IPS-11a (cell line): Measurements from ENCODE around the gene TWIST1.

Experiments
- H3K4me3 ChIP-seq: one replicate; pipeline ENCODE4 v1.5.1; 2013; ENCODE audit warnings: low read depth, low read length, control low read depth

TWIST1 gene

DNA sequence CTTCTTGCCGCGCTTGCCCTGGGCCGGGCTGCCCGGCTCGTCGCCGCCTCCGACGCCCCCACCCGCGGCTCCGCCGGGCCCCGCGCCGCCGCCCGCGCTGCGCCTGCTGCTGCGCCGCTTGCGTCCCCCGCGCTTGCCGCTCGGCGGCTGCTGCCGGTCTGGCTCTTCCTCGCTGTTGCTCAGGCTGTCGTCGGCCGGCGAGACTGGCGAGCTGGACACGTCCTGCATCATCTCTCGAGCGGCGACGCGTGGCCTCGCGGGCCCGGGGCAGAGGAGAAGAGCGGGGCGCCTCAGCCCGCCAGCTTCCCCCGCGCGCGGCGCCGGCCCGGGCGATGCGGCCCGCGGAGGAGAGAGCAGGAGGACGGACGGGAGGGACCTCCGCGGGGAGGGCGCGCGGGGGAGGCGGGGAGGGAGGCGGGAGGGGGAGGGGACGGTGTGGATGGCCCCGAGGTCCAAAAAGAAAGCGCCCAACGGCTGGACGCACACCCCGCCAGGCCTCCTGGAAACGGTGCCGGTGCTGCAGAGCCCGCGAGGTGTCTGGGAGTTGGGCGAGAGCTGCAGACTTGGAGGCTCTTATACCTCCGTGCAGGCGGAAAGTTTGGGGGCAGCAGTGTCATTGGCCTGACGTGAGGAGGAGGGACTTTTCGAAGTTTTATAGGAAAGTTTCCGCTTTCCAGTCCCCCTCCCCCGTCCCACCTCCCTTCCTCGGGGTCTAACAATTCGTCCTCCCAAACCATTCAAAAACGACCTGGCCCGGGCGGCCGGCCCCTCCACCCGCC, at the start of gene TWIST1:
TSS of gene TWIST1 (minus strand) at position 546 of the 779 bp plus-strand sequence. CDS start at position 231, 315 bp downstream.
- H3K4me3 ChIP-seq = peak within 1 kb of the TSS; percentile 61

DNA sequence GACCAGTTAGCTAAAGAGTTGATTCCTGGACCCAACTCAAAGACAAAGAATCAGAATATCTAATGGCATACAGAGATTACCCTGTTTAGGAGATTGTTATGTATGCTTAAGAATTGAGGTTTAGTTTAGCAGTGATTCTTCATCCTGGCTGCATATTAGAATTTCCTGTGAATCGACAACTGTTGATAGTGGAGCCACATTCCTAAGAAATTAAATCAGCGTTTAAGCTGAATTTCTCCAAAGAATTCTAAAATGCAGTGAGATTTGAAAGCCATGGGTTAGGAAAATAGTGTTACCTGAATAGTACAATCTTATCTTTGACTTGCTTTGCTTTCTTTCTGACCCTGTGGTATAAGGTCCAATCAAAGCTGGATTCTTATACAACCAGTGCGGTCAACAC, 44.2 kb upstream of the TWIST1 start:
- H3K4me3 ChIP-seq = no peak overlapping the region

- H3K4me3 ChIP-seq = no peak overlapping the region
These were observed 29.3 kb upstream of the TWIST1 start for GRCh38 chr7:19146699-19147098.

GRCh38 chr7:19145434-19146115, 28.1 kb upstream of the TWIST1 start:
- no peak overlapping the region for H3K4me3 ChIP-seq

DNA sequence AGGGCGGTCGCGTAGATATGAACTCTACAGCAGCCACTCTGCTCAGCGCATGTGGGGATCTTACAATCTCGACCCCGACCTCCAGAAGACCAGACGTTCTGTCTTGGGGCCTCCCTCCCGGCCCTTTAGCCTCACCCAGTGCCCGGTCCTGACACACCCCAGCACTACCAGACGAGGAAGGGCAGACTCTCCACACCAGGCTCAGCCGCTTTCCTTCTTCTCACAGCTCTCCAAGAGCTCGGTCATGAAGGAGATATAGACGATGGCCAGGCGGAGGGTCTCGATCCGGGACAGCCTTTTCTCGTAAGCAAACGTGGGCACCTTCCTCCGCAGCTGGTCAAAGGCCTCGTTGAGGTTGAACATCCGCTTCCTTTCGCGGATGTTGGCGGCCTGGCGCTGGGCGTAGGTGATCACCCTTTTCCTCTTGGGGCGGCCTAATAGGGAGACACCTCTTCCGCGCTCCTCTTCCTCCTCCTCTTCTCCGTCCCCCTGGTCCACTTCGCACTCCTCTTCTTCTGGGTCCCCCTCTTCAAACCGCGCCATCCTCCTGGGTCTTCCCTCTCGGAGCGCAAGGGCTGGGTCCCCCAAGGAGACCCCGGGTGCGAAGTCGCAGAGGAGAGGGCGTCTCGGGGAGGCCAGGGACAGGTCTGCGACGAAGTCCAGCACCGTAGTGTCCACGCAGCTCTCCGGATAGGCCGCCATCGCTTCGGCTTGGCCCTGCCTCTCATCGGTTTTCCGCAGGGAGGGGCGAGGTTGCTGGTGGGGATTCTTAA, 27.4 kb upstream of the TWIST1 start, which contains the start of gene FERD3L:
TSS of gene FERD3L (minus strand) at position 761 of the 773 bp plus-strand sequence. CDS start at position 702, 59 bp downstream.
- H3K4me3 ChIP-seq = peak within 1 kb of the TSS; percentile 18

DNA sequence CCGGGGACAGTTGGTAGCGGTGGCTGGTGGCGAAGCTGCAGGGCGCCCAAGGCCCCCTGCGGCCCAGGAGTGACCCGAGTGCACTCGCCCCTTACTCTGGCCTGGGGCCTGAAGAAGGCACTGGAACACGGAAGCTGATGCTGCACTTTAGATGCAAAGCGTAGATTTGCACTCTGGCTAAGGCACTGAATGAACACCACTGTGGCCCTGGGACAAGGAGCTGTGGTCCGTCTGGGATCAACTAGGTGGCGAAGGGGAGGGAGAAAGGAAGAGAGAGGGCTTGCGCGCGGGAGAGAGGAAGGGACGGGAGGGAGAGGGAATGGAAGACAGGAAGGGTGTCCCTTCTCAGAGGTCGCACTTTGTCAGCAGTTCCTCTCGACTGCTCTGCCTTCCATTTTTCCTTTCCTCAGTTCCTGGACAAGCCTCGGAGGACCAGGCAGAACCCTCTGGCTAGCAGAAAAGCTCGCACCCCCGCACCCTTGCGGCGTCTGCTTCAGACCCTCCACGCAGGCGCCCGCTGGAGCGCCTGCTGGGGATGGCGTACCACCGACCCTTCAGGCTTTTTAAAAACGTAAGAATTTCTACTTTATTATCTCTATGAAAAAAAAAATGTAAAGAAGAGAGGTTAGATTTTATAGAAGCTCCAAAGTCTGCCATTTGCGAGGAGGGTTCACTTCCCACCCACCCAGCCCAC, 26.6 kb upstream of the TWIST1 start:
- peak overlapping the region; percentile 57 for H3K4me3 ChIP-seq

GRCh38 chr7:19139706-19140327, 22.4 kb upstream of the TWIST1 start:
- H3K4me3 ChIP-seq = no peak overlapping the region

DNA sequence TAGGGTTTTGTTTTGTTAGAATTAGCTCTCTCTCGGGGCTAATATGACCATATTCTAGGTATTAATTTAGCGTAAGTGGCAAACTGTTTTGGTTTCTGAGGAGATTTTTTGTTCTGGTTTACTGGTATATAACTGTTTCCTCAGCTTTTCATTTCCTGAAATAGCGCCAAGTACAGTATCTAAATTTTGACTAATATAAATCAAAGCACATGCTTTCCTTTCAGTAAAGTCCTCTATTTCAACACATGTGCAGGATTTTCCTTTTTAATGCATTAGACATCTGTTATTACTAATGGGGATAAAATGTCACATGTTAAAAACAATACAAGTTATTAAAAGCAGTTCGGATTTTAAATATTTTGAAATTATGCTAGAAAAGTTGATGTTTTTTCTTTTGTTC, 16.4 kb upstream of the TWIST1 start:
- no peak overlapping the region for H3K4me3 ChIP-seq

DNA sequence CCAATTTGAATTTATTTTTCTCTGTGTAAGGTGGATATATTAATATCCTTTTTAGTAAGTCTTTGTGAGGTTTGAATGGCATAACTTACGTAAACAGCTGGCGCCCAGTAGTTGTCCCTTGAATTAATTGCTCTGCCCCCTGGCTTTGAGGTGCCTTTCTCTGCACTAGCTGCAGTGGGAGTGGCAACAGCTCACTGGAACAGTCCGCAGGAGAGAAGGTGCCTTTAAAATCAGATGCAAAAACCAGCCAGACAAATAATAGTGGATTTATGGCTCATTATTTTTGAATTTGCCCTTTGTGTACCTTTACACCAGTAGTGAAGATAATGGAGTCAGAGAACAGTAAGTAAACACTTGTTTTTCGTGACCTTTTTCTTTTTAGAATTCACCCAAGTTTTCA, 16.0 kb upstream of the TWIST1 start:
- H3K4me3 ChIP-seq = no peak overlapping the region

DNA sequence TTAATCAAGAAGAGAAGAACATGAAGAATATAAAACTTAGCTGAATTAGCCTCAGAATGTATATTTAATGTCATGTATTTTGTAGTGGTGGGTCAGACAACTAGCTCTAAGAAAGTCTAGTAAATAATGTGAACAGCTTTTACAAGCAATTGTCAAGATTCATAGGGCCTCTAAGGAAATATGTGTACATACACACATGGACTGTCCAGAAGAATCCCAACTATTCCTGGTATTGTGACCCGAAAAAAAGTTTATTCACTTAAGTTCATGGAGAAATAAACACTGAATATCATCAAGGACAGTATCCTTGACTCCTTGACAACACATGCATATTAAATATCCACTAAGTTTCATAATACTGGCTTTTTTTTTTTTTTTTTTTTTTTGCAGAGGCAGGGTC, 11.4 kb upstream of the TWIST1 start:
- no peak overlapping the region for H3K4me3 ChIP-seq

DNA sequence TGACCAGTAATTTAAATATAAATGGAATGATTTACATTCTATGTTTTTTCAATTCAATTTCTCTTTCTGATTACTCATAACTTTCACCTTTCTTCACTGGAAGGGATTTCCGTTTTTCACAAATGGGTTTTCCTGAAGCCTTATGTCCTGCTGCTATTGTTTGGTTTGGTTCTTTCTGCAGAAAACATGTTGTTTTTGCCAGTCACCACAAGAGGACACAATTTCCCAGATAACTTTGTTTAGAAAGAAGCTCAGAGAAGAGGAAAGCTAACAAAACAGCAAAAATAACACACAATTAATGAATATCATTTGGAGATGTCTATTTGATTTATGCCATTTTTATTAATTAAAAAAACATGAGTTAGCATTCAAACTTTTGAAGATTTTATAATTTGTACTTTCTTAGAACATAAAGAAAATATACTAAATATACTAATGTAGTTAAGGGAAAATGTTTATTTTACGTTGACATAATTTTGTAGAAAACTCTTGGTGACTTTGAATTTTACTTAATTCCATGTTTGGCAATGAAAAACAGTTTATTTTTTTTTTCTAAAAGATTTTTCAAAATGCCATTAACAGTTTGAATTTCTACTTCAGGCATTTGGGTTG, 4.6 kb upstream of the TWIST1 start:
- H3K4me3 ChIP-seq = no peak overlapping the region

- H3K4me3 ChIP-seq = no peak overlapping the region
These were observed 2.5 kb upstream of the TWIST1 start for GRCh38 chr7:19119870-19120486.

DNA sequence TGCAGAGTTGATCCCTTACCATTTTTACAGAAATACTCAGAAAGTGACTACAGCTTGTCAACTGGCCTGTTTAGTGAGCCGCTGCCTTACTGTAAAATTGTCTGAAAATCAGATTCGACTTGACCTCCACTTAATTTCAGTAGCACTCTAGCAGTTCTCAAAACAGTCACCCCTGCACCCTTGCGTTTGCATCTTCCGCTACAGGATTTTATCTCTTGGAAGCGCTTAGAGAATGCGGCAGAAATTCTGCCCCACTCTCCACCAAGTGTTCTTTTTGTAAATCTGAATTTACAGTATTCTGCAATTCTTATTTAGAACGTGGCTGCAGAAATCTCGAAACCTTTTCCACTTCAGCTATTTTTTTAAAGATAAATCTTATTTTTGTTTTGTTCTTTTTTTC, 1.9 kb upstream of the TWIST1 start:
- no peak overlapping the region for H3K4me3 ChIP-seq

DNA sequence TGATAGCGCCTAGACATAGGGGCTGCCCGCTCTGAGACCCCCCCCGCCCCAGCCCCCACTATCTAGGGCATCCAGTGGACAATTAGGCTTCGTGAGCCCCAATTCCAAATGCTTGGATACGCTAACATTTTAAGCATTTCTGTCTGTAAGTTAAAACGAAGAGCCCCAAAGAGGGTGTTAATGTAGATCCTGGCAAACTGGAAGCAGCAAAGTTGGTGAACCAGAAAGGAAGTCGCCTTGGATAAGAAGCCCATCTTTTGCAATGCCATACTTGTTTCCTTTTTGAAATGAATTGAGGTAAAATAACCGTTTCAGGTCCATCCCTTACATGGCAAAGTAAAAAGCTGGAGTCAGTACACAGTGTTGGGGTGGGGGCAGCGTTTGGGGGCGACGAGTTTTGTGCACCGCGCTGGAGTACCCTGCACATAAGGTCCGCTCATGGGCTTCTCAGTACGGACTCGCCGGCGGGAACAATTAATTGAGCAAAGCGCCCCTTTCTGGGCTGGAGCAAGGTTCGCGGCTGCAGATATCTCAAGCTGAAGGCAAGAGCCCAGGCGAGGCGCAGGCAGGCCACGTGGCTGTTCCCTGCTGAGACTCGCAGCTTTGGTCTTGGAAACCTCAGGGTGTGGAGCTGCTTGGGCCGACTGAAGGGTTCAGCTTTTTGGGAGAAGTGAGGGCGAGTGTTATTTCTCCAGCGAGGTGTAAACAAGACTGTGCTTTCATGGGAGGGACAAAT, 1.4 kb upstream of the TWIST1 start:
- H3K4me3 ChIP-seq = no peak overlapping the region

DNA sequence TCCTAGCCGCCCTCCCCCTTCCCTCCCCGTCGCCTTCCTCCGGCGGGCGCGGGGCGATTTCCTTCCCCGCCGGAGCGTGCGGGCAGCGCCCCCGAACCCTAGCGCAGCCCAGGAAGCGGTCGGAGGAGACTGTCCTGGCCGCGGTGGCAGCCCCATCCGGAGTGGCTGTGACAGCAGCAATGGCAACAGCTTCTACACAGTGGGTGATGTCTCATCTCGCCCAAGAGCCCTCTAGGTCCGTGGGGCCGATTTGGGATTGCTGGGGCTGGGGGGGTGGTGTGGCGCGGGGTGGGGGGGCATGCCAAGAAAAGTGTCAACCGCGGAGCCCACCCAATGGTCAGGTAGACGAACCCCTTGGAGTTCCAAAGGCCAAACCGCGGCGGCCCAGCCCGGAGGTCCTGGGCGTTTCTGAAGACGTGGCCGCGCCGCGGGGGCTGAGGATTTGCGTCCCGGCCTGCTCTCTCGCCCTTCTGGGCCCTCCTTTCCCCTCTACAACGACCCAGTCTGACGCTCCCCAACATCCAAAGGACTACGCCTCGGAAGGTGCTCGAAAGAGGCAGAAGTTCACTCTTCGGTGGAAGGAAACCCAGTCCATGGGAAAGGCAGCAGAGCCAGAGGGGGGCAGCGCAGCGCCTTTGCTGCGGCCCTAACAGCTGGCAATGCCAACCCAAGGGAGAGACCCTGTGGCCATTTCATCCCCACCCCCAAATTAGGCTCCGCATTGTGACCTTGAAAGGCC, 603 bp upstream of the TWIST1 start:
- H3K4me3 ChIP-seq = peak overlapping the region; percentile 30

DNA sequence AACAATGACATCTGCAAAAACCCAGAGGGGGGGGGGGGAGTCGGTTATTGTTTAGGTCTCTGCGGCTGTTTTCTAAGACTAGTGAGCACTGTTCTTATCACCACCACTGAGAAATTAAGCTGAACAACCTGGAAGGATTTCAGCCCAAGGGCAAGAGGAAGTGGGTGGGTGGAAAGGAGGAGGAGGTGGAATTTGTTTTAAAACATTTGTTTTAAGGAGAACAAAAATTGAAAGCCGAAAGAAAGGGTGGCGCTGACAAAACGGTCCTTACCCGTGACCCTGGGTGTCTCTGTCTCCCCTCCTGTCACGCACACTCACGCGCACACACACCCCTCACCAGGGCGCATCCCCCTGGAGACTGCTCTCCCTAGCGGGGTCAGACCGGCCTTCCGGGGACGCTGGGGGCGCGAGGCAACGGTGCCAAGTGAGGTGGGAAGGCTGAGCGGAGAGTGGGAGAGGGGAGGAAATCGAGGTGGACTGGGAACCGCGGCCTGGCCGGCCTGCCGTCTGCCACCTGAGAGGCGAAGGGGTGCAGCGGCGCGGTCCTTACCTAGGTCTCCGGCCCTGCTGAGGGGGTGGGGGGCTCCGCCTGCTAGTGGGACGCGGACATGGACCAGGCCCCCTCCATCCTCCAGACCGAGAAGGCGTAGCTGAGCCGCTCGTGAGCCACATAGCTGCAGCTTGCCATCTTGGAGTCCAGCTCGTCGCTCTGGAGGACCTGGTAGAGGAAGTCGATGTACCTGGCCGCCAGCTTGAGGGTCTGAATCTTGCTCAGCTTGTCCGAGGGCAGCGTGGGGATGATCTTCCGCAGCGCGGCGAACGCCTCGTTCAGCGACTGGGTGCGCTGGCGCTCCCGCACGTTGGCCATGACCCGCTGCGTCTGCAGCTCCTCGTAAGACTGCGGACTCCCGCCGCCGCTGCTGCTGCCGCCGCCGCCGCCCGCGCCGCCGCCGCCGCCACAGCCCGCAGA, 1.0 kb downstream of the TWIST1 start:
- peak overlapping the region; percentile 61 for H3K4me3 ChIP-seq

DNA sequence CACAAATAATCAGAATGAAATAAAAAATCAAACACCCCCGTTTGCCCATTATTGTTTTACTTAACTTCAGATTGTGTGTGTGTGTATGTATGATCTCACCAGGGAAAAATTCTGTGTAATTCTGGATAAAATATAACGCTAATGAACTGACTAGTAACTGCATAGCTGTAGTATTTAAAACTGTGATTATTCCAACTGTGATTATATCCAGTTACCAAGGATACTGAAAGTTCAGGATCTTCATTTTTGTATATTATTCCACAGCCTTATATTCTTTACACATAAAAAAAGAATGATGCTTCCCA, 2.9 kb downstream of the TWIST1 start:
- H3K4me3 ChIP-seq = no peak overlapping the region
